Omental fat pad (tissue), 4 donors: Measurements from ENCODE around the gene PPP5C. TPM values are rescaled to one million over a fixed set of nuclear protein-coding genes. Genes with fewer than 3 reads are reported as not detected.
"Not testable (repeated sequence)": the region's sequence is repeated elsewhere in the genome, so short reads cannot be mapped to it uniquely, and the experiment has no call there.

Experiments used
- ATAC-seq: fragments of 150-250 bp; one replicate; pipeline ENCODE4 v1.9.1; 2016; ENCODE audit warnings: mild to moderate bottlenecking, moderate library complexity; ENCODE audit not compliant: low FRiP score
- DNase-seq: peaks from one replicate; pipeline ENCODE4 v3.0.0-alpha.2; 2019; ENCODE audit warnings: low spot score
- total RNA-seq, 4 donors: library from RNA; depleted of rRNA; stranded (reverse); fragments of >200 nt; gene quantifications; one replicate each; pipeline ENCODE4 v1.1.0, GENCODE V29; 2016
- TF ChIP-seq, protein P1 (sequence below), 3 donors: fragments of 450-650 bp; IDR thresholded peaks; one replicate each; pipeline ENCODE4 v1.5.1; 2016 to 2017; ENCODE audit warnings: antibody characterized with exemption in 3 of 3, mild to moderate bottlenecking in 3 of 3, moderate library complexity in 2 of 3

Gene PPP5C
- total RNA-seq, 4 donors from 2014 or later = 43.2 to 63.8 (median 49.5) TPM

GRCh38 chr19:46409191-46409590 is 62.3 kb downstream of the PPP5C start:
- DNase-seq = no peak
- no peak for ATAC-seq
- TF ChIP-seq, protein P1, sequence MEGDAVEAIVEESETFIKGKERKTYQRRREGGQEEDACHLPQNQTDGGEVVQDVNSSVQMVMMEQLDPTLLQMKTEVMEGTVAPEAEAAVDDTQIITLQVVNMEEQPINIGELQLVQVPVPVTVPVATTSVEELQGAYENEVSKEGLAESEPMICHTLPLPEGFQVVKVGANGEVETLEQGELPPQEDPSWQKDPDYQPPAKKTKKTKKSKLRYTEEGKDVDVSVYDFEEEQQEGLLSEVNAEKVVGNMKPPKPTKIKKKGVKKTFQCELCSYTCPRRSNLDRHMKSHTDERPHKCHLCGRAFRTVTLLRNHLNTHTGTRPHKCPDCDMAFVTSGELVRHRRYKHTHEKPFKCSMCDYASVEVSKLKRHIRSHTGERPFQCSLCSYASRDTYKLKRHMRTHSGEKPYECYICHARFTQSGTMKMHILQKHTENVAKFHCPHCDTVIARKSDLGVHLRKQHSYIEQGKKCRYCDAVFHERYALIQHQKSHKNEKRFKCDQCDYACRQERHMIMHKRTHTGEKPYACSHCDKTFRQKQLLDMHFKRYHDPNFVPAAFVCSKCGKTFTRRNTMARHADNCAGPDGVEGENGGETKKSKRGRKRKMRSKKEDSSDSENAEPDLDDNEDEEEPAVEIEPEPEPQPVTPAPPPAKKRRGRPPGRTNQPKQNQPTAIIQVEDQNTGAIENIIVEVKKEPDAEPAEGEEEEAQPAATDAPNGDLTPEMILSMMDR (IDR thresholded peaks at IDR 0.05) = no peak

DNA sequence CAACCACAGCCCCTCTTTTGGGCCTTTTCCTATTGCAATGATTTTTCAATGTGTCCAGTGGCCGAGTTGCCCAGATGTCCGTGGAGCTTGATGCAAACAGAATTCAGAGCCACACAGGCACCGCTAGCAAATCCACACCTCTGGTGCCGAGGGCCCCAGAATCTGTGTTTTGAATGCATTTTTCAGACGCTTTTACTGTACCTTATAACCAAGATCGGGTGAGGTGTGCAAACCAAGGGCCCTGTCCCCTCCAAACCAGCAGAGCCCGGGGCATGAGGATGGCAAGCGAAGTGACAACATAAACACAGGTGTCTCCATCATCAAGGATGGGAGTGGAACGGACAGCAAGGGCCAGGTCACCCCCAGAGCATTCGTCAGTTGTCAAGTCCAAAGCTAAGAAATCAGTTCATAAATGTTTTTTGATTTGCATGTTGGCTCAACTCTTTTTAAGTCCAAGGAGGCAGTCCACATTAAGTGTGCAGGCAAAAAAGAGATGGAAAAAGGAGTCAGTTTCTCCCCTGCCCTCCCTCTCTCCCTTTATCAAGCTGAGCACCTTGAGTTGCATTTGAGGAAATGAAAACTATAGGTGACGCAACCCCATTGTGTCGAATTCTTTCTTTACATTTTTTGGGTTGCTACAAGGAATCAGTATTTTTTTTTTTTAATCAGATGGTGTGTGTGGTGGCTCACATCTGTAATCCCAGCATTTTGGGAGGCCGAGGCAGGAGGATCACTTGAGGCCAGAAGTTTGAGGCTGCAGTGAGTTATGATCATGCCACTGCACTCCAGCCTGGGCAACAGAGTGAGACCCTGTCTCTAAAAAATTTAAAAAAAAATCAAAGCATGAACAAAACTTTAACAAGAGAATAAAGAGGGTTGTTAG is 63.6 kb downstream of the PPP5C start:
- ATAC-seq (no peak), DNase-seq (no peak)
- TF ChIP-seq, protein P1 (IDR thresholded peaks at IDR 0.05) = no peak

- no peak for DNase-seq
- TF ChIP-seq, protein P1 (IDR thresholded peaks at IDR 0.05) = no peak
- no peak for ATAC-seq
Observed at GRCh38 chr19:46411088-46411924, 64.4 kb downstream of the PPP5C start.

- ATAC-seq (no peak), DNase-seq (no peak)
- TF ChIP-seq, protein P1 (IDR thresholded peaks at IDR 0.05) = no peak
Observed at GRCh38 chr19:46411925-46412649, 65.2 kb downstream of the PPP5C start.

DNA sequence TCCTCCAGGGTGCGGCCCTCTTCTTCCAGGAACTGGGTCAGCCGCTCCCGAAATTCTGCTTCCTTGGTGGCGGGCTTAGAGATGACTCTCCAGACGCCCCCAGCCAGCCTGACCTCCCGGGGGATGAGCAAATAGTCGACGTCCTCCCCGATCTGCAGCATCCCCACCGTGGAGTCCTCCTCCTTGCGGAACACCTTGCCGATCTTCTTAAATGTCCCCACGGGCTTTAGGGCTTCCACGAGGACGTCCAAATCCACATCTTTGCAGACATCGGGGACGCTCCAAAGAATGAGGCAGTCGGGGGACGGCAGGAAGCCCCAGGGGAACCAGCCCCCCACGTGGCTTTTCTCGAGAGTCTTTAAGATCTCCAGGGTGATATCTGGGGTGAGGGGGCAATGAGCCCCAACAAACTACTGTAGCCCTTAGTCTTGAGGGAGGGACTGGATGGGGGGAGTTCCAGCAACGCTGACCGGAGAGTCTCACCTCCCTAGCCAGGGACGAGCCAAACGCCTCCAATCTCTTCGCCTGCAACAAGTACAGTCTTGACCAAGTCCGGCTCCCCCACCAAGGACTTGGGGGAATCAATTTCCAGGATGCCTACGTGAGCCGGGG is 65.9 kb downstream of the PPP5C start:
- TF ChIP-seq, protein P1 (IDR thresholded peaks at IDR 0.05) = no peak
- ATAC-seq (no peak), DNase-seq (no peak)

- no peak for DNase-seq
- peak; percentile 87 for ATAC-seq
- TF ChIP-seq, protein P1 (IDR thresholded peaks at IDR 0.05) = no peak
Observed at GRCh38 chr19:46413262-46414031, 66.6 kb downstream of the PPP5C start, which contains the start of gene CCDC8. CCDC8 (minus strand) TSS chr19:46413564; CDS start chr19:46412810, 754 bp downstream.

- not testable (repeated sequence) for DNase-seq, ATAC-seq
Observed at GRCh38 chr19:46414899-46415298, 68.0 kb downstream of the PPP5C start.

GRCh38 chr19:46415804-46416709 is 69.2 kb downstream of the PPP5C start:
- DNase-seq = peak; percentile 51
- ATAC-seq = peak; percentile 55
